Measurements from ENCODE around the gene EIF5. TPM values are rescaled to one million over a fixed set of nuclear protein-coding genes. Genes with fewer than 3 reads are reported as not detected.
A peak's percentile ranks its signal among the peaks of the same experiment; 100 is the strongest.

The EIF5 gene
- total RNA-seq, 1 donor from 2014 or later = 222 TPM

GRCh38 chr14:103330536-103330935, 3.5 kb upstream of the EIF5 start:
- intact Hi-C loops (cut with DNase I) = no loop called here
- no peak for DNase-seq (ENCODE audit: low spot score)

DNA sequence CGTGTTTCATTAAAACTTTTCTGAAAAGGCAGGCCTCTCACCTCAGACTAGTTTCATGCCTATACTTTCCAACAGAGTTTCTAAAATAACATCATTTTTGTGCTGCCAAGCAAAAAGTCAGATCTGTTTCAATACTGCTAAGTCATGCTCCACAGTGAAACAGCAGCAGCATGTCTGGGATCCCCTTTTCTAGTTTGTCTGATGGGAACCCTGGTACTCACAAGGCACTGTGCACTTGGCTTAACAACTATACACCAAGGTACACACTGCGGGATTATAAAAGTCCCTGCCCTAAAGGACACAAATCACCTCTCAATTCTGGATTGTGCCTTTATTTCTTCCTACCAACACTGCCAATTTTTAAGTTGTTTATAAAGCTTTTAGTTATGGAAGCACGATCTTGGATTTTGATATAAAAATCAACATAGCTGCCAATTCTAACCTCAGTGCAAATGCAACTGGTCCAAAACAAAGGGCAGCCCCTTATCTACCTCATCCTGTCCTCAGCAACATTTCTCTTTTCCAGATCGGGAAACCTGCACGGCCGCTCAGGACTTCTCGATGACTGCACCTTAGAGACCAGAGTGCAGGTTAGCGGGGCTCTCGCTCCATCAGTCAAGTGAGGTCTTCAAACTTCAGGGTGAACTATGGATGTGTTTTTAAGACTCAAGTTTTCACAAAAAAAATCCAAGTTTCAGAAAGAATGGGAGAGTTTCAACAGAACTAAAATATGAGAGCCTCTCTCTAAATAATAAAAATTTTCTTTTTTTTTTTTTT, 1.7 kb upstream of the EIF5 start:
- intact Hi-C loops (cut with DNase I) = no loop called here
- no peak for DNase-seq (ENCODE audit: low spot score)

- peak; percentile 90 for DNase-seq (ENCODE audit: low spot score)
- intact Hi-C loops (cut with DNase I) = loop anchor here (1.0 kb wide), 1 partner anchor 50 kb away; the partner anchor contains the start of gene MARK3
Measured at GRCh38 chr14:103334644-103335622, 896 bp downstream of the EIF5 start.

DNA sequence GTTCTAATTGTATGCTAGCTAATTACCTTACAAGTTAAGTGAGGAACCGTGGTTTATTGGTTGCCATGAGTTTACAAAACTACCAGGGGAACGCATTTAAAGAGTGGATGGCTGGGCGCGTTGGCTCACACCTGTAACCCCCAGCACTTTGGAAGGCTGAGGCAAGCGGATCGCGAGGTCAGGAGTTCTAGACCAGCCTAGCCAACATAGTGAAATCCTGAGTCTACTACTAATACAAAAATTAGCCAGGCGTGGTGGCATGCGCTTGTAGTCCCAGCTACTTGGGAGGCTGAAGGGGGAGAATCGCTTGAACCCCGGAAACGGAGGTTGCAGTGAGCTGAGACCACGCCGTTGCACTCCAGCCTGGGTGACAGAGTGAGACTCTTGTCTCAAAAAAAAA, 2.2 kb downstream of the EIF5 start:
- intact Hi-C loops (cut with DNase I) = no loop called here
- no peak for DNase-seq (ENCODE audit: low spot score)

DNA sequence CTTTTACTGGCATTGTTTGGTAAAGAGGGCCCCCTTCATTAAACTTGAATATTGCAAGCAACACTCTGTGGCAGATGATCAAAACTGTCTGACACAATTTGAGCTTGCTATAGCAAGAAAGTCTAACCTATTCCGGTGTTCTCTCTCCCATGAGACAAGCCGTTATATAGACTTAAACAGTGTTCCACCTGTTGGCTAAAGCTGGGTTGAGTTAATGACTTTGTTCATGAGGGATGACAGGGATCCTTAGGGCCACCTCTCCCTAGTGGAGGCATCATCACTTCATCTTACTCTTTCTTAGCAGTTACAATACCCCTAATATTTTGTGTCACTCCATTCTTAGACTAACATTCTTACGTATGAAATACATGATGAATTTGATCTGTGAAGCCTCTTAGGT, 3.8 kb downstream of the EIF5 start:
- intact Hi-C loops (cut with DNase I) = no loop called here
- DNase-seq (ENCODE audit: low spot score) = no peak

DNA sequence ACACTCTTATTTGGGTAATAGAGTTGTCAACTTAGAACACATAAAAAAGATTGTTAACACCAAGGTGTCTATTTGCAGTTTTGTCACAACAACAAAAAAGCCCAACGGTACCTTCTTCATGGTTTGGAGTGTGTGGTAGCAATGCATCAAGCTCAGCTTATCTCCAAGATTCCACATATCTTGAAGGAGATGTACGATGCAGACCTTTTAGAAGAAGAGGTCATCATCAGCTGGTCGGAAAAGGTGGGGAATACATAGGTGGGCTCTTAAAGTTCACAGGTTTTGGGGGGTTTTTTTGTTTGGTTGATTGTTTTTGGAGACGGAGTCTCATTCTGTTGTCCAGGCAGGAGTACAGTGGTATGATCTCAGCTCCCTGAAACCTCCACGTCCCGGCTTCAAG, 5.5 kb downstream of the EIF5 start:
- intact Hi-C loops (cut with DNase I) = no loop called here

GRCh38 chr14:103340480-103341212, 6.6 kb downstream of the EIF5 start:
- no peak for DNase-seq (ENCODE audit: low spot score)
- intact Hi-C loops (cut with DNase I) = no loop called here

More for the DNA sequence above, 5.5 kb downstream of the EIF5 start:
- DNase-seq (ENCODE audit: low spot score) = no peak

DNA sequence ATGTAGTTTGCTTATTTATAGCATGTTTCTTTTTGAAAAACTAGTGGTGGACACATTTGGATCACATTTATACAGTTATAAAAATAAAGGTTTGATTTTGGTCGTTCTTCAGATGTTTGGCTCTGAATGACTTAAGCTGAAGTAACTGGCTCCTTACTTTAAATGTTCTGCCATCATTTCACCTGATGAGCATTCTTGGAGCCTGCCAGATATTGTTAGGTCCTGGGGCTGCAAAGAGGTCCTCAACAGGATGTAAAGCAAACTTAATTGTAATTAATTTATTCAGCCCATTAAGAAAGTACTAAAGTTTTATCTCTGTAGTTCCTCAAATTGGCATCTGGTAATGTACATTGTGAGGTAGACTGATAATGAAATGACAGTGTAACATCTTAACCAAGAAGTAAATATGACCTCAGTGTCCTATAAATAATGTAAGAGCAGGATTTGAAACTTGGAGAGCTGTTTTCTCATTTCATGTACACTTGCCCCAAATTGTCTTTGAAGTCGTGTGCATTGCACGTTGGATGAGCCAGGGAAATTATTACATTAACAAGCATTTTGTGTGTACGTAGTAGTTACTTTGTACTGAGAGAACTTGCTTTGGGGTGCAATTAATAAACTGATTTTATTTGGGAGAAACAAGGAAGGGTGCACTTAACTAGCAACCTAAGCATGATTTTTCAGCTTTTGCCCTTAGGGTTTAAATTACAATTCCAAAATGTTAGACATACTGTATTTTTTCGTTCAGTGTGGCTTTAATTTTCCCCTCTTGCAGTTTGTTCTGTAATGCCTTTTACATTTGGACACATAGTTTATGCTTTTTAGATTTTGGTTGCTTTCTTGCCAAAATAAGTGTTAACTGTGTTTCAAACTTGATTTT, 7.5 kb downstream of the EIF5 start:
- intact Hi-C loops (cut with DNase I) = no loop called here
- DNase-seq (ENCODE audit: low spot score) = no peak

DNA sequence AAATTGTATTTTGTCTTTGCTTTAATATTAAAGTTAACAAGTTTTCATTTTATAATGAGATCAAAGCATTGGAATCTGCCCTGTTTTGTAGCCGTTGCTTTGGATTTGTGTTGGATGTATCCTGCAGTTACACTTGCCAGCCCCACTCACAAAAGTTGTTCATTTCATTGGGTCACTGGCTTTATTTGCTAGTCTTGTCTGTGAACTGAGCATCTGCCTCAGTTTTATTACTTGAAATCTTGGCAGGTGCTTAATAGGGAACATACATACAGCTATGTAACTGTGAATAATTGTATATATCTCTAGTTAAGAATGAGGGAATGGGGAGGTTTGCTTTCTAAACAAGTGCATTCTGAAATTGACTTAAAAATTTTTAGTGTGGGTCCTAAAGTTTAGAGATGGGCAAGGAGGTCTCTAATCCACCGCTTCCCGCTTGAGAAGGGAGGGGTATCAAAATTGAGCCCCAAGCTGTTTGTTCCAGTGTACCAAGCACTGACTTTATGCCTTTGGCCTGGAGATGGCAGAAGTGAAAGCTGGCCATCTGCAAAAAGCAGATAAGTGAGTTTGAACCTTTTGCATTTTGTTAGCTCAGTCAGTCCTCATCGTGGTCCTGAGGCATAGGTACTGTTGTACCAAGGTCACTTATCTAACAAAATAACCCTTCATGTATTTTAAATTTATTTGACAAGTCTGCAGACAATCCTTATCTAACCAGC, 9.3 kb downstream of the EIF5 start:
- no peak for DNase-seq (ENCODE audit: low spot score)
- intact Hi-C loops (cut with DNase I) = no loop called here

DNA sequence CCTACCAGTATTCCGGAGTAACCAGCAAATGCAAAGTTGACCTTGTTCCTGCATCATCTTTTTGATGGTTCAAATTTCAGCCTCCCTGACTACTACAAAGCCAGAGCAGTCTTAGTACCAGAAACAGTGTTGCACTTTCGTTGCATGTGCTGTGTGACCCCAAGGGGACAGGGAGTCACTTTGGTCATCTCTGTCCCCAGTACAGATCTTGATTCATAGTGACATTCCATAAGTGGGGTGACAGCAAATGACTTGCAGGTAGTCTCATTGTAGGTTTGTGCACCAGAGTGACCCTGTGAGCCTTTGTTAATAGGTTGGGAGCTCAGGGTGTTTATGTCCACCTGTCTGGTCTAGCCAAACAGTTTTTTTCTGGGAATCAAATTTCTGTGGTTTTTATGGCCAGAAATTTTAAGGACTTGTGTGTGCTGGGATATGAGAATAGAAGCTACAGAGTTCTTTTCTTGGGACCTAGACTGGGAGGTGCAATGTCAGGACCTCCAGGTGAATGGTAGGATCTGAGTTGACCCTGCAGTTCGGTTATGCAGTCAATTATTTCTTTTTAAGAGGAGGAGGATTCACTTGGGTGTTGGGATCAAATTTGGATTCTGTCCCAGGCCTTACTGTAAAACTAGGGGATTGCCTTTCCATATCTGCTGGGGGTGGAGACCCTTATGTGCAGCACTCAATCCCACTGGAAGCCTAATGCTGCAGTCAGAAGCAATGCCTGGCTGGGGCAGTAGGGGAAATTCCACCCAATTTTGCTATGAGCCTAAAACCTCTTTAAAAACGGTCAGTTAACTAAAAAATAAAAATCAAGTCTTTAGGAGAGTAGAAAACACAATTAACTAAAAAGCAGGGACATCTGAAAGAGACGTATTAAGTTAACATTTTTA, 10.1 kb downstream of the EIF5 start:
- DNase-seq (ENCODE audit: low spot score) = no peak
- intact Hi-C loops (cut with DNase I) = no loop called here

GRCh38 chr14:103346286-103346685, 12.2 kb downstream of the EIF5 start:
- no peak for DNase-seq (ENCODE audit: low spot score)
- intact Hi-C loops (cut with DNase I) = no loop called here

DNA sequence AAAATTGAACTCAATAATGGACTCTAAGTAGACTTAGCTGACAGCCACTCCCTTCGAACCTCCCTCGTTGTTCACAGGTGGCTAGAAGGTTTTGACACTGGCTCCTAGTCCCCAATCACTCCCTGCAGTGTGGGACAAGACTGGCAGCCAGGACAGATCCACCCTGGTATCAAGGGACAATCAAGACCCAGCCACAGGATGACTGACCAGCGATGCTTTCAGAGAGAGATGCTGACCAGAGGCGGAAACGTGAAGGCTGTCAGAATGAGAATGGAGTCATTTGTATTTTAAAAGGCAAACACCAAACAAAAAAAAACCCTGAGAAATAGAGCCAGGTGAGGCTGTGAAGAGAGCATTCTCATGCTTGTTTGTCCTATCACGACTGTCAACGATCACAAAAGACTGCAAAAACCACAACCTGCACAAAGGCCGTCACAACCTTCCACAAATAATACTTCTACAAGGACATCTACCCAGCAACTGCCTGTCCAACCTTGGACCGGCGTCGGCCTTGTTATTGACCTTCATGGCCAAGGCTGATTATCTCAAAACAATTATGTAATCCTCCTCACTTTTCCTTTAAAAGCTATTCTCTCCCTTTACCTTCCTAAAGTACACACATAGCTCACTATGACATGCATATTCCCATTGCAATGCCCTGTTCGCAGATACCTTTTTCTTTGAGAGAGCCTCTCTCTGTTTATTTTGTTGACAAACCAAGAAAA, 13.2 kb downstream of the EIF5 start:
- intact Hi-C loops (cut with DNase I) = no loop called here
- no peak for DNase-seq (ENCODE audit: low spot score)

GRCh38 chr14:103348154-103348553, 14.1 kb downstream of the EIF5 start:
- intact Hi-C loops (cut with DNase I) = no loop called here
- DNase-seq (ENCODE audit: low spot score) = no peak

GRCh38 chr14:103349982-103350381, 15.9 kb downstream of the EIF5 start:
- no peak for DNase-seq (ENCODE audit: low spot score)
- intact Hi-C loops (cut with DNase I) = no loop called here

GRCh38 chr14:103353362-103353761, 19.3 kb downstream of the EIF5 start:
- intact Hi-C loops (cut with DNase I) = no loop called here
- no peak for DNase-seq (ENCODE audit: low spot score)

DNA sequence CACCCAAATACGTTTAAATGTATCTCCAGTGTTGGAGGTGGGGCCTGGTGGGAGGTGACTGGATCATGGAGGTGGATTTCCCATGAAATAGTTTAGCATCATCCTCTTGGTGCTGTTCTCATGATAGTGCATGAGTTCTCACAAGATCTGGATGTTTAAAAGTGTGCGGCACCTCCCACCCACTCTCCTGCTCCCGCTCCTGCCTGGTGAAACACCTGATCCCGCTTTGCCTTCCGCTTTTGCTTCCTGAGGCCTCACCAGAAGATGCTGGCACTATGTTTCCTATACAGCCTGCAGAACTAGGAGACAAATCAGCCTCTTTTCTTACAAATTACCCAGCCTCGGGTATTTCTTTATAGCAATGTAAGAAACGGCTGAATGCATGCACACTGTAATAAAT, 20.1 kb downstream of the EIF5 start:
- DNase-seq (ENCODE audit: low spot score) = no peak
- intact Hi-C loops (cut with DNase I) = no loop called here

Measured in cardiac septum (tissue), 1 donor.